HG02973 (cell line): ENCODE data around the gene CCDC6.
"Not testable (repeated sequence)": the region's sequence is repeated elsewhere in the genome, so short reads cannot be mapped to it uniquely, and the experiment has no call there.

Source experiments
- ATAC-seq: cut with Tn5 transposase; IDR thresholded peaks from one replicate; pipeline ENCODE4 v1.9.1; 2021; ENCODE audit warnings: moderate library complexity; ENCODE audit not compliant: unreplicated experiment

Gene CCDC6

DNA sequence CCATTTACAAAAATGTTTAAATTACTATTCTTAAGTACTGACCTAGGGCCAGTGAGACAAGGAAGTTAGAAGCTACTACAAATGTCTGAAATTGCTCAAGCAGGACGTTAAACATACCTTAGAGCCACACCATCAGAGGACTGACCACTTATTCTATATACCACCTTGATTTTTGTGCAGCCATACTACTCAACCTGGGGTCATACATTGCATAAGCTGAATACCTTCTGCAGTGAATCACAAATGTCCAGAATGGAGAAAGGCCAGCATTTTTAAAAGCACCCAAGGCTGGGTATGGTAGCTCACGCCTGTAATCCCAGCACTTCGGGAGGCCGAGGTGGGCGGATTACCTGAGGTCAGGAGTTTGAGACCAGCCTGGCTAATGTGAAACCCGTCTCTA is 131.9 kb downstream of the CCDC6 start:
- ATAC-seq, result no peak

DNA sequence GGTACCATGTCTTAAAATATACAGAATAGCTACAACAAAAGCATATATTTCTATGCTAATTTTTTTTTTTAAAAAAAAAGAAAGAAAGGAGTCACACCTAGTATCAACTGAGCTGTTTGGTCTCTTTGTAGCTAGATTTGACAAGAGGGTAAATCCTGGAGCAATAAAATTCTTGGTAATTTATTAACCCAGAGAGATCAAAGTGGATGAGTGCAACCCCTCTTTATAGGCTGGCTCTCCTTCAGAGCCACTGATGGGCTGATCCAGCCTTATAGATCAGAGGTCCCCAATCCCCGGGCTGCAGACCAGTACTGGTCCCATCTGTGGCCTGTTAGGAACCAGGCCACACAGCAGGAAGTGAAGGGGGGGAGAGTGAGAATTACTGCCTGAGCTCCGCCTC is 133.3 kb downstream of the CCDC6 start:
- ATAC-seq, result no peak

DNA sequence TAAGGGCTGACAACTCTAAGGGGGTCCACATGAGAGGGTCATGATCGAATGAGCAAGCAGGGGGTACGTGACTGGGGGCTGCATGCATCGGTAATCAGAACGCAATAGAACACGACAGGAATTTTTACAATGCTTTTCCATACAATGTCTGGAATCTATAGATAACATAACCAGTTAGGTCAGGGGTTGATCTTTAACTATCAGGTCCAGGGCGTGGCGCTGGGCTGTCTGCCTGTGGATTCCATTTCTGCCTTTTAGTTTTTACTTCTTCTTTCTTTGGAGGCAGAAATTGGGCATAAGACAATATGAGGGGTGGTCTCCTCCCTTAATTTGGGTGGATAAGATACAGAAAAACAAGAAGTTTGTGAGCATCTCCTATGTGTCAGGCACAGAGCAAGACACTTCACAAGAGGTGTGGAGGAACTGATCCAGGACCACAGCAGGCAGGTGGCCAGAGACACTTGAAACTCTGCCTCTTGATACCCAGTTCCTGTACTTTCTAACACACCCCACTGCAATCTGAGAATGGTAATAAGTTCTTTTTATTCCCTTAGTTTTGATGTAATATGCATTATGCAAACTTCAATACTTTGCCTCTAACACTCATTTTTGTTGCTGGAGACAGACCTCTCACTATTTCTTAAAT is 135.1 kb downstream of the CCDC6 start:
- ATAC-seq, result no peak

DNA sequence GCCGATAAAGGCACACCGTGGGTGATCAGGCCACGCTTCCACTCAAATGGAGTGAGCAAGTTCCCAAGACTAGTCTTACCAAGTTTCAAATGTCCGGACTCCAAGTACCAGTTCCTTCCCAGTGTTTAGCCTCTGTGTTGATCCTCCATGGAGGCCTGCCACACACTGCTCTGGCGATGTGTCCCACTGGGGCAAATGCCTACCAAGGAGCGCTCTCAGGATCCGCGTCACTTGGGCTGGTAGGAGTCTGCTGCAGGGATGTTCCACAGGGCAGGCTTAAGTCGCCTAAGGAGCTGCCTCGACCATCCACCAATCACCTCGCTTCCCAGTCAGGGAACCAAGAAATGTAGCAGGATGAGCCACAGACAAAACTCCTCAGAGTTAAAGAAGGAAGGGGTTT is 135.7 kb downstream of the CCDC6 start:
- no peak for ATAC-seq

DNA sequence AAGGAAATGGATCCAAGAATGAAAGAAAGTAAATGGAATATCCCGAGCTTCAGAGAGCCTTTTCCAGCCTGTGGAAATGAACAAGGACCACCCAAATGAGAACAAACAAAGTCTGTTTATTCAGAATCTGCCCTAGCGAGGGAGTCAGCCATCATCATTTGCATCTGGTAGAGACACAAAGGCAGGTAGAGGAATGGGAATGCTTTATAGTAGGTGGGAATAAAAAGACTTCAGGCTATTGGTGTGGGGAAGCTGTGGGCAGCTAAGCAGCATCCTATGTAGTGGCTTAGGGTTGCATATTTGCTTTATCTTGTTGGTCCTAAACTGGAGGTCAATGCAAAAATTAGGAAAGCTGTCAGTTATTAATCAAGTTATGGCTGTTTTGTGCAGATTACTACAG is 143.9 kb downstream of the CCDC6 start:
- no peak for ATAC-seq

DNA sequence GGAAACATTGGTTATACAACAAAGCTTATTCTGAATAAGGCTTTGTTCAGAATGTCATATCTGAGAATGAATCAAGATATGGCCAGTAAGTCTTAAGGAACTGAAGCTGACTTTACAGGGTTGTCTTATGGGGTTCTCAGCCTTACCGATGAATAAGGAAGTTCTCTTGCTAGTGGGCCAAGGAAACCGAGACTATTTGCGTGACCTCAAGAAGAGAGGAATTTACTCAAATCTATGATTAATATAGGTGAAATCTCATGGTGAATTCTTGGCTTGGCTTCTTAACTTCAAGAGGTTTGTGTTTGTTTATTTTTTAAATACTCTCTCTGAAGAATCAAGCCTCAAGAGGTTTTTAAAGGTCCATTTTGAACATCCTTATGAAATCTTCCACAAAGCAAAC is 148.4 kb downstream of the CCDC6 start:
- ATAC-seq, result no peak

DNA sequence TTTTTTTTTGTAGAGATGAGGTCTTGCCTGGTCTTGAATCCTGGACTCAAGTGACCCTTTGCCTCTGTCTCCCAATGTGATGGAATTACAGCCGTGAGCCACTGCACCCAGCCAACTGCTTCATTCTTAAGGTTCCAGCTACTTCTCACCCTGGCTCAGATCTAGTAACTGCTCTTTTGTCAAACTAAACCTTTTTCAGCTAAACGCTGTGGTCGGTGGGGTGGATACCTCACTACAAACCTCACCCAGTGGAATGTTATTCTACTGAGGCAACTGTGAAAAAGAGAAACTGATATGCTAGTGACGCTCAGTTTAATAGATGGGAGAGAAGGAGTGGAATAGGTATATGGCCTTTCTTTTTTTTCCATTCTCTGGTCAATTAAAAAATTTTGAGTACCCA is 151.4 kb downstream of the CCDC6 start:
- ATAC-seq, result no peak

DNA sequence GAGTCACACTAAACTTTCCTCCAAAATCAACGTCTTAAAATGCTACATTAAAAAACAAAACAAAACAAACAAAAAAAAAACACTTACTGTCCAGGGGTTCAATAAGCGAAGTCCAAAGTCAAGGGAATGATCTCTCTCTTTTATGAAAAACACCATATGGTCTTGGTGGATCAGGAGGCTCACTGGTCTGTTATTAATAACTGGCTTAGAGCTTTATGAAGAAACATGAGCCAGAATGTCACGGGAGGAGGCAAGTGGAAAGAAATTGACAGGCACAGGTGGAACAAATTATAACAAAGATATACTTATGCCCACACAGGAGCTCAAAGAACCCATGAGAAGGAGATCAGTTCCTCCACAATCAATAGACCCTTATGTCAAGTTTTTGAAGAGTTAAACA is 153.1 kb downstream of the CCDC6 start, which contains the start of gene MRLN:
TSS of gene MRLN (minus strand) at position 189 of the 400 bp plus-strand sequence.
- ATAC-seq, result no peak

DNA sequence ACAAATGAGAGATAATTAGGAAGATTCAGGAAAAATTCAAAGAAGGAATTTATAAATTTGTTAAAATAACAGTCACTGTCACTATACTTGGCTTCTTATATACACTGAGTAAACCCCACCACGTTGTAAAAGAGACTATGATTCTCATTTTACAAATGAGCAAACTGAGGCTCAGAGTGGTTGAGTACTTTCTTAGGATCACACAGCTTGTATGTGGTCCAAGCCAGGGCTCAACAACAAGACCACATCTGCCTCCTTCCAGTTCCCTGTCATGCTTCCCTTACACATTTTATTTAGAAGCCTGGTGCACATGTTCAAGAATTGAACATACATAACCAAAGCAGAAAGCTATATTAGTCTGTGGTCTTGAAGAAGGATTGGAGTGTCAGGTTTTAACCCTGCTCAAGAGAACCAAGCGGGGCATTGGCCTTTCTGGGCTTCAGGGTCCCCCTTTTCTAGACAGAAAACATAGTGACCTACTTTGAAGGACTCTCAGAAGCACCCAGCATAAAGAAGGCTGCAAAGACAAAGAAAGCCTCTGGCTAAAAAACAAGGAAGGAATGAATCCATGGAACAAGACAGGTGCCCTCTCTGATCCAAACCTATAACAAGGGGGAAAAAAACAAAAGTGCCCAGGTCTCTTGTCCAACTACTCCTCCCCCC is 153.9 kb downstream of the CCDC6 start:
- ATAC-seq, result no peak

DNA sequence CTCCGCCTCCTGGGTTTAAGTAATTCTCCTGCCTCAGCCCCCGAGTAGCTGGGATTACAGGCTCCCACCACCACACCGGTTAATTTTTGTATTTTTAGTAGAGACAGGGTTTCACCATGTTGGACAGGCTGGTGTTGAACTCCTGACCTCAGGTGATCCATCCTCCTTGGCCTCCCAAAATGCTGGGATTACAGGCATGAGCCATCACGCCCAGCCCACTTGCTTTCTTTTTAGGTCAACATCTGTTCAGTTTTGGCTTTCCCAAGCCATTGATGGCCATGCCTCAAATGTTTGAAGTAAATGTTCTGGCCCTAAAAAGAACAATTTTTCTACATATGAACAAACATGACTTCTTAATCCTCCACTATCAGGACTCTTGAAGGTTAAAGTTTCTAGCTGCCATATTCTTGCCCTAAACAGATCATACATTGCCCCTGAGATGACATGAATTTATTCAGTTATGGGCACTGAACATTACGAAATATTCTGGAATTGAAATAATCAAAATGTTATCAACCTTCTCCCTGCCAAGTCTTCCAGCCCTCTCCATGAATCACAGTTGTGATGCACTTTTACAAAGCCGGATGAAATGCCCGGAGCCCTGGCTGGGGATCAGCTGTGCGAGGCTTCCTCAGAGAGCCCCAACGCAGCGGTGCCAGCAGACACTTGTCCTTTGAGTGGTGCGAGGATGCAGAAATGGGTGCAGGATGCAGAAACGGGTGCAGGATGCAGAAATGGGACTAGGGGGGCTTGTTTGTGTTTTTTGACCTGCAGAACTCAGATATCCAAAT is 156.0 kb downstream of the CCDC6 start:
- ATAC-seq, result no peak

DNA sequence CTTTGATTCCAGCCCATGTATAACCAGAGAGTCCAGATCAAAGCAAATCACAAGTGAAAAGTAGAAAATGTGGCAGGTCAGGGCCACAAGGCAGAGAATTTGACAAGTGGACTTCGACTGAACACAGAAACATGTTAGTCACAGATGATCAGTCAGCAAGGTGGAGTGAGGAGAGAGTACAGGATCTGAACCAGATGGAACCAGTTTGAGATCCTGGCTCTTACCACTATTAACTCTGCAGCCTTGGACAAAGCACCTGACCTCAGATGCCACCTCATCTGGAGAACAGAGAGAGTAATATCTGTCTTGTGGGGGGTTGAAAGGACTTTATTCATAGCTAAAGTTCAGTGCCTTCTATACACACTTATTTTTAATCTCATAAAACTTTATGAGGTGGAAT is 157.5 kb downstream of the CCDC6 start:
- no peak for ATAC-seq

DNA sequence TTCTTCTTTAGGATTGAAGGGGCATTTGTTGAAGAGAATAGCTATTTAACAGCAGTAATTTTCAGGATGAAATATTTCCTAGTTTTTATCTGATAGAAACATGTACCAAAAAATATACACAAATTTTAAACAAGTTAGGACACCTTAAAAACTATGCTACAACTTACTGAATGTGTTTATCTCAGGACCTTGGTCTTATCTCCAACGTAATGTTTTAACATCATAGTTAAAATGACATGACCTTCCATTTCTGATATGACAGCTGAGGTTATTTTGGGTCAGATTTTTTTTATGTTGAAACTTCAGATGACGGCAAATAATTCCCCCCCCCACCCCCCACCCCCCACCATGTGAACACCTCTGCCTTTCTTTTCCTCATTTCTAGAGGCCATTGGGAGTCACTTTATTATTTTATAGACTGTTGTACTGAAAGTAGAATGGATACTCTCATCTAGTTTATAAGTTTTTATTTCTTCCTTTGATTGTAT is 161.1 kb downstream of the CCDC6 start:
- ATAC-seq, result no peak

DNA sequence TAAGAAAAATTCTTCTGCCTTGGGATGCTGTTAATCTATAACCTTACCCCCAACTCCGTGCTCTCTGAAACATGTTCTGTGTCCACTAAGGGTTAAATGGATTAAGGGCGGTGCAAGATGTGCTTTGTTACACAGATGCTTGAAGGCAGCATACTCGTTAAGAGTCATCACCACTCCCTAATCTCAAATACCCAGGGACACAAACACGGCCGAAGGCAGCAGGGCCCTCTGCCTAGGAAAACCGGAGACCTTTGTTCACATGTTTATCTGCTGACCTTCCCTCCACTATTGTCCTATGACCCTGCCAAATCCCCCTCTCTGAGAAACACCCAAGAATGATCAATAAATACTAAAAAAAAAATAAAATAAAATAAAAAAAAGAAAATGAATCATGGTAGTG is 161.6 kb downstream of the CCDC6 start:
- not testable (repeated sequence) for ATAC-seq

DNA sequence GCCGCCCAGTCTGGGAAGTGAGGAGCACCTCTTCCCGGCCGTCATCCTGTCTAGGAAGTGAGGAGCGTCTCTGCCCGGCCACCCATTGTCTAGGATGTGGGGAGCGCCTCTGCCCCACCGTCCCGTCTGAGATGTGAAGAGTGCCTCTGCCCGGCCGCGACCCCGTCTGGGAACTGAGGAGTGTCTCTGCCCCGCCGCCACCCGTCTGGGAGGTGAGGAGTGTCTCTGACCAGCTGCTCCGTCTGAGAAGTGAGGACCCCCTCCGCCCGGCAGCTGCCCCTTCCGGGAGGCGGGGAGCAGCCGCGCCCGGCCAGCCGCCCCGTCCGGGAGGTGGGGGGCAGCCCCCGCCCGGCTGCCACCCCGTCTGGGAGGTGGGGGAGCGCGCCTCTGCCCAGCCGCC is 162.2 kb downstream of the CCDC6 start:
- not testable (repeated sequence) for ATAC-seq

DNA sequence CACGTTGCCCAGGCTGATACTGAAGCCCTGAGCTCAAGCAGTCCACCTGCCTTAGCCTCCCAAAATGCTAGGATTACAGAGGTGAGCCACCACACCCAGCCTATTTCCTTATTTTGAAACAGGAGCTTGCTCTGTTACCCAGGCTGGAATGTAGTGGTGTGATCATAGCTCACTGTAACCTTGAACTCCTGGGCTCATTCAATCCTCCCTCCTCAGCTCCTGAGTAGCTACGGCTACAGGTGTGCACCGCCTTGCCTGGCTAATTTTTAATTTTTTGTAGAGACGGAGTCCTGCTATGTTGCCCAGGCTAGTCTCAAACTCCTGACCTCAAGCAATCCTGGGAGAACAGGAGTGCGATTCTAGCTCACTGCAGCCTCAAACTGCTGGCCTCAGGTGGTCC is 164.8 kb downstream of the CCDC6 start:
- no peak for ATAC-seq

DNA sequence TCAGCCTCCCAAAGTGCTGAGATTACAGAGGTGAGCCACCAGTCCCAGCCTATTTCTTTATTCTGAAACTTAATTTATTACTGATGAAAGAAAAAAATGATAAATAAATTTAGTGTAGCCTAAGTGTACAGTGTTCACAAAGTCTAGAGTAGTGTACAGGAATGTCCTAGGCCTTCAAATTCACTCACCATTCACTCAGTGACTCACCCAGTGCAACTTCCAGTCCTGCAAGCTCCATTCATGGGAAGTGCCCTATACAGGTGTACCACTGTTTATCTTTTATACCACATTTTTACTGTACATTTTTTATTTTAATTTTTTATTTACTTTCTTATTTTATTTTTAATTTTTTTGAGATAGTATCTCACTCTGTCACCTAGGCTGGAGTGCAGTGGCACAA is 165.3 kb downstream of the CCDC6 start:
- no peak for ATAC-seq
